AG08395 (cell line): ENCODE data around the gene MTSS2.
A peak's percentile ranks its signal among the peaks of the same experiment; 100 is the strongest.
"Not testable (repeated sequence)": the region's sequence is repeated elsewhere in the genome, so short reads cannot be mapped to it uniquely, and the experiment has no call there.

Experiments
- DNase-seq: peaks from one replicate; pipeline ENCODE4 v3.0.0; 2012; ENCODE audit warnings: mixed read lengths, low spot score

The MTSS2 gene

DNA sequence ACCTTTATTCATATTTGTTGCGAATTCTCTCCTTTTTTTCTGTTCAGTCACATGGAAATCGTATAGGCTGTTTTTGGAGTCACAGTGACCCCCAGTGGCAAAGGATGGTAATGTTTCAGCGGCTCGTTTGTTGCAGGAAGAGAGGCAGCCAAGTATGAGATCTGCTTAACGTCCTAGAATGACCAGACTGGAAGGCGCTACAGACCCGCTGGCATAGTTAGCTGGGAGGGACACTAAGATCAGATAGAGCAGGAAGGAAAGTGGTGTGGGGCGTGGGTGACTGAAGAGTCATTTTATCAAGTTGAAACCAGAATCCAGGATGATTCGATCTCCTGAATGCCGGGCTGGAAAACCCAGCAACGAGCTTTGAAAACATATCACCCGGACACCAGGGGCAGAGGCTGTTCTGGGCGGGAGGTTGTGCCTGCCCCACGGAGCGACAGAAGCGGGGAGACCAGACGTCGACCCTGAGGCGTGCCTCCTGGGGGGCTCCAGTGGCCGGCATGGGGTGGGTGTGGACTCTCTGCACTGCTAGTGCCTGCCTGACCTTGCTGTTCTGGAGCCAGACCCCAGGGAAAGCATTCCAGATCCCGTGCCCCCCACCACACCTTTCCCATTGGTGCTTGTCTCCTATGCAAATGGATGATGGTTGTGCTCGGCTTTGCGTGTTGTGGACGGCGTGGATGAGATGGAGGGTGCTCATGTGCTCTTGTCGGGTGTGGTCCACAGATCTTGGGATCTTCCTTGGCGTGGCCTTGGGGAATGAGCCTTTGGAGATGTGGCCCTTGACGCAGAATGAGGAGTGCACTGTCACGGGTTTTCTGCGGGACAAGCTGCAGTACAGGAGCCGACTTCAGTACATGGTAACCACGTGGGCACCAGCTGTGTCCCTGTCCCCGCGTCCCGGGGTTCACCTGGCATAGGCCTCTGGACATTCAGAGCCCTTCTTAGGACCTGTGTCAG is 31.8 kb downstream of the MTSS2 start:
- peak; percentile 79 for DNase-seq

DNA sequence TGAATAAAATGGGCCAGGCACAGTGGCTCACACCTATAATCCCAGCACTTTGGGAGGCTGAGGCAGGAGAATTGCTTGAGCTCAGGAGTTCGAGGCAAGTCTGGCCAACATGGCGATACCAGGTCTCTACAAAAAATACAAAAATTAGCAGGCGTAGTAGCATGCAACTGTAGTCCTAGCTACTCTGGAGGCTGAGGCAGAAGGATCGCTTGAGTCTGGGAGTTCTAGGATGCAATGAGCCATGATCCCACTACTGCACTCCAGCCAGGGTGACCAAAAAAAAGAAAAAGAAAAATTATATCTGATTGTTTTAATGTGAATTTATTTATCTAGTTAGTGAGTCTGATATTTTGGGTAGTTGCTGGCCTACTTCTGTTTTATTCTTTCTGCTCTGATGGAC is 32.4 kb downstream of the MTSS2 start:
- DNase-seq: no peak

DNA sequence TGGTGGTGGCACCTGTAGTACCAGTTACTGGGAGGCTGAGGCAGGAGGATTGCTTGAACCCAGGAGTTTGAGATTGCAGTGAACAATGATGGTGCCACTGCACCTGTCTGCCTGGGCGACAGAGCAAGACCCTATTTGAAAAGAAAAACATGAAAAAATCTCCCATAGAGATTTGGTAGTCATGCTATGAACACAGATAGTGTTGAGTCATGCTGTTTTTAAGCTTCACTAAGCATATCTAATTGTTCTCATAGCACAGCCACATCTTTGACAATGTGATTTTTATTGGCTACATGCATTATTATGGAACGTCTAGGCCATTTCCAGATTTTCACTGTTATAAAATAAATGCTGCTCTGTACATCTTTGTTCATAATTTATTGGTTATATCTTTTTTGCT is 33.5 kb downstream of the MTSS2 start:
- no peak for DNase-seq

DNA sequence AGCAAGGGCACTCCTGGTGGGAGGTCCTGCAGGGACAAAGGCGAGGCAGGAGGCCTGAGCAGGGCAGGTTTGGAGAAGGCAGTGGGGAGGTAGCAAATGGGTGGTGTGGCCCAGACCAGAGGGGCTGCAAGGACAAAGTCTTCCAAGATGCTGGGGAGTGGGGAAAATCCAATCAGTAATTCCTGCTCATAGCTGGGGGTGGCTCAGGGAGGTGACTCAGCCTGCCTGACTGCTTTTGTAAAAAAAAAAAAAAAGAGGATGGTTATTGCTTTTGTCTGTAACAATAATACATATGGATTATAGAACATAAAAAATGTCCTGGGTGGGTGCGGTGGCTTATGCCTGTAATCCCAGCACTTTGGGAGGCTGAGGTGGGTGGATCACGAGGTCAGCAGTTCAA is 34.3 kb downstream of the MTSS2 start:
- no peak for DNase-seq

DNA sequence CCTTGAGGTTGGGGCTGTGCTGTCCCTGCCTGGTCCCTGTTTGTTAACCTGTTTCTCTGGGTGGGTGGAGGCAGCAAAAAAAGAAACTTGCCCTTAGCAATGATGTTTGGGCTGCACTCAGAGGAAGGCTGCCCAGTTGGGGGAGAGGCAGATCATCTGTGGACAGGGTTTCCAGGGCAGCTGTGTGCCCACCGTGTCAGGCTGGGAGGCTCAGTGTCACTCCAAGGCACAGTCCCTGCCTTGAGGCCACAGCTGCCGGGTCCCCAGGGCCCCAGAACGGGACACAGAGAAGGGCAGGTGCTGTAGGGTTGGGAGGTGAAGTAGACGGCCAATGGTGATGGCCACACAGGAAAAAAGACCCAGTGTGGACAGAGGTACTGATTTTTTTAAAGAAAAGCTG is 35.6 kb downstream of the MTSS2 start:
- no peak for DNase-seq

DNA sequence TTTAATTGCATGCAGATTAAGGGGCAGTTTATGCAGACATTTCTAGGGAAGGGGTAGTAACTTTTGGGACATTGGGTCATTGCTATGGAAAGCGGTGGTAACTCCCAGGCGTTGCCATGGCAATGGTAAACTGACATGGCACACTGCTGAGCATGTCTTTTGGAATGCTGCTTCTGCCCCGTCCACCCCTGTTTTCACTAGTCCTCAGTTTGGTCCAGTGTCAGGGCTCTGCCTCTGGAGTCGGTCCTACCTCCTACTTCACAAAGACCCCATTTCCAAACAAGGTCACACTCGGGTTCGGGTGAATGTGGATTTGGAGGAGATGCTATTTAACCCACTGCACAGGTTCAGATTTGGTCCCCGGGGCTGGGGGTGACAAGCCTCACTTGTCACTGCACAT is 36.6 kb downstream of the MTSS2 start:
- DNase-seq: no peak

DNA sequence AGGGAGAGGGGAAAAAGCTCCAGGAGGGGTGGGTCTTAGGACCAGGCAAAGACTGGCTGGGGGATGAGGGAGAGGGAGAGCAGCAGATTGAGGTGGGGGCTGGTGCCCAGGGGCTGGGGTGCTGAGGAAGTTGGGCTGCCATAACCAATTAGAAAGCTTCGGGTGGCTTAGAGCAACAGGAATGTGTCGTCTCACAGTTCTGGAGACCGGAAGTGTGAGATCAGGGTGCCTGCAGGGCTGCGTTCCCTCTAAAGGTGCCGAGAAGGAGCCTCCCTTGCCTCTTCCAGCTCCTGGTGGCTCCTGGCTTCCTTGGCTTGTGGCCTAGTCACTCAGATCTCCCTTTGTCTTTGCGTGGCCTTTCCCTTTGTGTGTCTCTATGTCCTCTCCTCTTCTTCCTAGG is 37.2 kb downstream of the MTSS2 start:
- DNase-seq: no peak

DNA sequence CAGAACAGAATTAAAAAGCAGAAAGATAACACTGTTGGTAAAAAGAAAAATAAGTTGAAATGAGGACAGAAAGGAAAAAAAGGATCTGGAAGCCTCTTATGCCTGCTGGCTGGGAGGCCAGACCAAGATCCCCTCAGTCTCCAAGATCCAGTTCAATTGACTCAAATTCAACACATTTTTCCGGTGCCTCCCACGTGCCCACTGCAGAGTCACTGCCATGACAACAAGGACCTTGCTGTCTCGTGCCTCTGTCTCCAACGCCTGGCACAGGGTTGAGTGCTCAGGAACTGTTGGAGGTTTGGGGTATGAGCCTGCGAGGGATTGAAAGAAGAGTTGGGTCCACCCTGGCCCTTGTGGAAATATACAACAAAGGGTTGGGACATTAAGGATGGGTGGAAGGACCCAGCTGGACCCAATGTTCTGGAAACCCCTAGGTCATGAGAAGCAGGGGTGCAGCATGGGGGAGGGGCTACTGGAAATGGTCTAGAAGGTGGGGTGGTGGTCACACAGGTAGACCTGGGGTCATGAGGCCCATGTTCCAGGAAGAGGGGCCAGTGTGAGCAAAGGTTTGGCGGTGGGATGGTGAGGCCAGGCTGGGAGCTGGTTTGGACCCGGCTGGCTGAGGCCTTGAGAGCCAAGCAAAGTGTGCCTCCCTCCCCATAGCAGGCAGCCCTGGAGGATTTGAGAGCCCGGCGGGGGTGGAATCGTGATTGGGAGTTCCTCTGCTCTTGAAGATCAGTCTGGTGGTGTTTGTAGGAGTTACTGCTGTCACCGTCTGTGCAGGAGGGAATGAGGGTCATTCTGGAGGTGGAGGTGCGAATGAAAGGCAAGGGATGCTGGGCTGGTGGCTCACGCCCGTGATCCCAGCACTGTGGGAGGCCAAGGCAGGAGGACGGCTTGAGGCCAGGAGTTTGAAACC is 38.2 kb downstream of the MTSS2 start:
- DNase-seq: no peak

DNA sequence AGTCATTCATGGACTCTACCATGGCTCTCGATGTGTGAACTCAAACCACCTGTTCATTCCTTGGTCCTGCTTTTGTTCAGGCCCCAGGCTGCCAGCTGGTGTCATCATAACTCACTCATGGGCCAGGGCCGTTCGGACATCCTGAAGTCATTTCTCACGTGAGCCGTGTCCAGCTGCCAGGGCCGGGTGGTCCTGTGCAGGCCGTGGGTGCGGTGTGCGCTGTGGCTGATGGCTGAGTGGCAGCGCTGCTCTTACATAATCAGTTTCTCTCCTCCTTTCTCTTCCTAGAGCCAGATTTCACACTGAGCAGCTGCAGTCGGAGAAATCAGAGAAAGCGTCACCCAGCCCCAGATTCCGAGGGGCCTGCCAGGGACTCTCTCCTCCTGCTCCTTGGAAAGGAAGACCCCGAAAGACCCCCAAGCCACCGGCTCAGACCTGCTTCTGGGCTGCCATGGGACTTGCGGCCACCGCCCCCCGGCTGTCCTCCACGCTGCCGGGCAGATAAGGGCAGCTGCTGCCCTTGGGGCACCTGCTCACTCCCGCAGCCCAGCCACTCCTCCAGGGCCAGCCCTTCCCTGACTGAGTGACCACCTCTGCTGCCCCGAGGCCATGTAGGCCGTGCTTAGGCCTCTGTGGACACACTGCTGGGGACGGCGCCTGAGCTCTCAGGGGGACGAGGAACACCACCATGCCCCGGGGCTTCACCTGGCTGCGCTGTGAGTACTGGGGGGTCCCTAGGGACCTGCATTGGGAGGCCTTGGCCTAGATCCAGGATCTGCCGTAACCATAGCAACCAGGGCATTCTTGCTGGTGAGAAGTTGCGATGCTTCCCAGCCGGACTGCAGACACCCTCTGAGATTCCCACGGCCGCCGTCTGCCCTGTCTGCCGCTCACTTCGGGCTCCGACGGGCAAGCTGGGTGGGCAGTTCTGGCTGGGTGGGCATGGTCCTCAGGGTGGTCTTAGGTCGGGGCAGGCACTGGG is 39.3 kb downstream of the MTSS2 start, which contains the start of gene IL34:
TSS of gene IL34 (plus strand) at position 300 of the 982 bp plus-strand sequence. CDS start at position 689, 389 bp downstream.
- no peak for DNase-seq

DNA sequence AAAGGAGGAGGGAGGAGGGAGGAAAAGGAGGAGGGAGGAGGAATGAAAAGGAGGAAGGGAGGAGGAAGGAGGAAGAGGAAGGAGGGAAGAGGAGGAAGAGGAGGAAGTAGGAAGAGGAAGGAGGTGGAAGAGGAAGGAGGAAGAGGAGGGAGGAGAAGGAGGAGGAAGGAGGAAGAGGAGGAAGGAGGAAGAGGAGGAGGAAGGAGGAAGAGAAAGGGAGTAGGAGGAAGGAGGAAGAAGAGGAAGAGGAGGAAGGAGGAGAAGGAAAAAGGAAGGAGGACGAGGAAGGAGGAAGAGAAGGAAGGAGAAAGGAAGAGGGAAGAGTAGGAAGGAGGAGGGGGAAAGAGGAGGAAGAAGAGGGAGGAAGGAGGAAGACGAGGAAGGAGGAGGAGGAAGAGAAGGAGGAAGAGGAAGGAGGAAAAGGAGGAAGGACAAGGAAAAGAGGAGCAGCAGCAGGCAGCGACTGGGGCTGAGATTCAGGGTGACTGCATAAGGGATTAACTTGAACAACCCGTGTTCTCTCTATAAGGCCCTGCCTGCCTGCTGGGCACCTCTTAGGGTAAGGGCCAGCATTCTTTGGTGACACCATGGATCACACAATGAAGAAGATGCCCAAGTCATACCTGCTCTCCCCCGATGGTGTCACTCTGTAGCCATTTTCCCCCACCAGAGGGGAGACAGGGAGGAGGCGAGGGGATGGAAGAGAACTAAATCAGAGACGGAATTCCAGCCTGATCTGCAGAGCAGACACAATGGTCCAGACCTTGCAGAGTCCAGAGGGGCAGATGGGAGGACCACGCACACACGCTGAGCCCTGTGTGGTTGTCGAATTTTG is 40.9 kb downstream of the MTSS2 start:
- no peak for DNase-seq

DNA sequence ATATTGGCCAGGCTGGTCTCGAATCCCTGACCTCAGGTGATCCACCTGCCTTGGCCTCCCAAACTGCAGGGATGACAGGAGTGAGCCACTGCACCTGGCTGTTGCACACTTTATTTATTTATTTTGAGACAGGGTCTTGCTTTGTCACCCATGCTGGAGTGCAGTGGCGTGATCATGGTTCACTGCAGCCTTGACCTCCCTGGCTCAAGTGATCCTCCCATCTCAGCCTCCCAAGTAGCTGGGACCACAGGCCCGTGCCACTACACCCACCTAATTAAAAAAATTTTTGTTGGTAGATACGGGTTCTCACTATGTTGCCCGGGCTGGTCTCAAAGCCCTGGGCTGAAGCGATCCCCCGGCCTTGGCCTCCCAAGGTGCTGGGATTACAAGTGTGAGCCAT is 42.6 kb downstream of the MTSS2 start:
- DNase-seq: not testable (repeated sequence)

DNA sequence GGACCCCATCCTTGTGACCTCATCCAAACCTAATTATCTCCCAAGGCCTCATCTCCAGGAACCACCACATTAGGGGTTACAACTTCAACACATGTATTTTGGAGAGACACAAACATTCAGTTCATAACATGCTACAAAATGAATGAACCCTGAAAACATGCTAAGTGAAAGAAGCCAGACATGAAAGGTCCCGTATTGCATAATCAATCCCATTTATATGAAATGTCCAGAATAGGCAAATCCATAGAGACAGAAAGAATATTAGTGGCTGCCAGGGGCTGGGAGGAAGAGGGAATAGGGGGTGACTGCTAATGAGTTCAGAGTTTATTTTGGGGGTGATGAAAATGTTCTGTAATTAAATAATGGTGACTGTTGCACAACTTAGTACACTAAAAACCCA is 43.2 kb downstream of the MTSS2 start:
- no peak for DNase-seq

DNA sequence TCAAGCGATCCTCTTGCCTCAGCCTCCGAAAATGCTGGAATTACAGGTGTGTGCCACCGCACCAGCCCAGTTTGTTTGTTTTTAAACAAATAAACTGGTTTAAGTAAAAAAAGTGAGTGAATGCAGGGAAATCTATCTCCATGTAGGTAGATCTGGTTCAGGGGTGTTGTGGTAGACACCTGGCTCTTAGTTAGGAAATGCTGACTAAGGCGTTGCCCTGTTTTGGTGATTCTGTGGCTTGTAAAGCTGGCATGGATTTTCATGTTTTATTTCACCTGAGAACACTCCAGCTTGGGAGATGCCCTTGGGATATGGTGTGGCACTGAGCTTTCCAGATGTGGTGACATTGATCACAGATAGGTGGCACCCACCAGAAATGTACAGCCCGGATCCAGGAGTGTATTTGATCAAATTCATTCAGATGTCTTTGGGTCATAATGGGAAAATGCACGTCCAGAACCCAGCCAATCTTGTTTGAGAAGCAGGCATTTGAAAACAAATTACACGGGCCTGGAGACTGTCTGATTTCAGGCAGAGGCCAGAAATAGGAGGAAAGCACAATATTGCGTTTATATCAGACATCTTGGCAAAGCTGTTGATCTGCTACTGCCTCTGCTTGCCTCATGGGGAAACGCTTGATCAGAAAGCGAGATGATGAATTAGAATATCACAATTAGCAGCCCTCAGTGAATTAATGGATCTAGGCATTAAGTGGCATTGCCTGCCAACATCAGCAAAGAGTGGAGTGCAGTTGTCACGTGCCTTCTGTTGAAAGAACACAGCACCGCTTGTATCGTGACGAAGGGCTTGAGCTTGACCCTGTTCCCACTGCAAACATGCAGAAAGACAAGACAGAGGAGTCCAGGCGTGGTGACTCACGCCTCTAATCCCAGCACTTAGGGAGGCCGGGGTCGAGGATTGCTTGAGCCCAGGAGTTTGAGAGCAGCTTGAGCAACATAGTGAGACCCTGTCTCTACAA is 46.8 kb downstream of the MTSS2 start:
- peak; percentile 51 for DNase-seq
